GM21447 (cell line): ENCODE data around the gene CA10.

Source experiments
- ATAC-seq: cut with Tn5 transposase; IDR thresholded peaks from one replicate; pipeline ENCODE4 v1.9.1; 2021; ENCODE audit not compliant: unreplicated experiment

The CA10 gene

DNA sequence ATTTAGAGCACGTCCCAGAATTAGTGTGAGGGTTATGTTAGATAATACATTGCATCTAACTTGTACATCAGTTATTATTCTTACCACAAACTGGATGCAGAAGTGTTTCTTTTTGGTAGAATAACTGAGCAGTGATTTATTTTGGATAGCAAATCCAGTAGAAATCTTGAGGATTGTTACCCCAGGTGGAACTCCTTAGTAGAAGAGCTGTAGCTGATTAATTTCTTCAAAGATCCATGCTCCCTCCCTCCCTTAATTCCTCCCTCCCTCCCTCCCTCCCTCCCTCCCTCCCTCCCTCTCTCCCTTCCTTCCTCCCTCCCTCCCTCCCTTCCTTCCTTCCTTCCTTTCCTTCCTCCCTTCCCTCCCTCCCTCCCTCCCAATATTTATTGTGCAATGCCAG is 337.7 kb downstream of the CA10 start:
- ATAC-seq, result no peak

DNA sequence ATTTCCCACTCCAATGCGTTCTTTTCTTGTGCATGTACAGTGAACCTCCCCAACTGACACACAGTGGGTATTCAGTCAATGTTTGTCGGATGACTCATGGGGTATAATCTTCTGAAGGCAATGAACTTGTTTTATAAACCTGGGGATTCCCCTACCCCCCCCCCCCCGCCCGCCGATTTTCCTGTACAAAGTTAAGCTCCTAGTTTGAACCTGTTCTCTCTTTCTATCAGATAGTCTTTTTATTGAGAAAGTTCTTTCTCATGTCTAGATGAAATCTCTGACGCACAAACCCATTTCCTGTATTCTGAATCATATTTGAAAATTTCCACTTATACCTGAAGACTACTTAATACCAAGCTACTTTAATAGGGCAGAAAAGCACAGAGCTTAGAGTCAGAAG is 338.3 kb downstream of the CA10 start:
- no peak for ATAC-seq

DNA sequence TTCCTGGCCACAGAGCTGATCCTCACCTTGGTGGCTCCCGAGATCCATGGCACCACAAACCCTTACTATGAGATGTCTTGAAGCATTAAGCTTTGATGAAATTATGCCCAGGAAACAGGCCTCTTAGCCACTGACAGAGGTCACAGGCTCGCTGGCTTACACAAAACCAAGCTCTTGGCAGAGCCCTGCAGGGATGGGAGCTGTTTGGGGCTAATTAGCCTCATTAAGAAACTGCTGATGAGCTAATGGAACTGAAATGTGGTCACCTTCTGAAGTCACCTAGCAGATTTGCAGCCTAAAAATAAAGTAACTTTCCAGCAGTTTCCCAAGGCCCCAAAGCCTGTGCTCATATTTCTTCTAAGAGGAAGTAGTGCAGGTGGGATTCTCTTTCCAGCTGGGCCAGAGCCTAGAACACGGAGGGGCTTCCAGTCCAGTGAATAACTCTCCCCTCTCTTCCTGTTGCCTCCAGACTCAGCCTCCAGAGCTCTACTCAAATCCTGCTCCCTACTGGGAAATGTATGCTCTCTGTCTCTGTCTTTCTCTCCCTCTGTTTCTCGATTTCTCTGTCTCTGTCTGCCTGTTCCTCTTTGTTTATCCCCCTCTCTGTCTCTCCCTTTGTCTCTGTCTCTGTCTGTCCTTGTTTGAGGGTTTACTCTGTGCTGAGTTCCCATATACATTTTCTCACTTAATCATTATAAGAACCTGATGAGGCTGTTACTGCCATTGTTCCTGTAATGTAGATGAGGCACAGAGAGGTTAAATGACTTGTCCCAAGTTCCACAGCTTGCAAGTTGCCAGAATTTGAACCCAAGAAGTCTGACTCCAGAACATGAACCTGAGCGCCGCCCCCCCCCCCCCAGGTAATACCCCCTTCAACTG is 338.9 kb downstream of the CA10 start:
- no peak for ATAC-seq

DNA sequence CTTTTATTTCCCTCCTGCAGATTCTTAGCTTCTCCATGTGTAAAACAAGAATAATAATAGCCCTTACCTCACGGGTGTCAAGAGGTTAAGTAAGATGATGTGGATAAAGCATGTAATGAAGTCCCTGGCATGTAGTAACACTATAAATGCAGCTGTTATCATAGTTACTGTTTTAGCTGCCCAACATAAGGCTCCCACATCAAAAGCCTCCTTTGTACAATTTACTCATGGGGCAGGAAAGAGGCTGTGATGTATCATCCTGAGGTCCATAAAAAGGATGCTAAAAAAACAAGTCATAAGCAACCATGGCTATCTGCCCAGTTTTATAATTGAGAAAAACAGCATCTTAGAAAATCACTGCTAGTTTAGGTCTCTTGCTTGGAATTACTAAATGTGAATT is 339.7 kb downstream of the CA10 start:
- ATAC-seq, result no peak

DNA sequence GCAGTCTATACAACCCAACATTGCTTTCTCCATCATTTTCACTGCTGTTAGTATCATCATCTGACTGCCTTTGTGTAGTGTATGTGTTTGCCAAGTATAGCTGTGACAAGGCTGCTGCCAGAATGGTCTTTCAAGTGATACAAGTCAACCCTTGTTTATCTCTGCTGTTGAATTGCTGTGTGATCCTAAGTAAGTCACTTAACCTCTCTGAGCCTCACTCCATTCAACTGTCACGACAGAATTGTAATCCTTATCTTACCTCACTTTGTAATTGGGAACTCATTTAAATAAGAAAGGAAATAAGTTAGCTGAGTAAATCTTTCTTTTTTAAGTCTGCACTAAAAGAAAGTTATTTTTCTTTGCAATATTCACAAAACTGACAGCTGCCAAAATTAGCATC is 340.6 kb downstream of the CA10 start:
- ATAC-seq, result no peak

DNA sequence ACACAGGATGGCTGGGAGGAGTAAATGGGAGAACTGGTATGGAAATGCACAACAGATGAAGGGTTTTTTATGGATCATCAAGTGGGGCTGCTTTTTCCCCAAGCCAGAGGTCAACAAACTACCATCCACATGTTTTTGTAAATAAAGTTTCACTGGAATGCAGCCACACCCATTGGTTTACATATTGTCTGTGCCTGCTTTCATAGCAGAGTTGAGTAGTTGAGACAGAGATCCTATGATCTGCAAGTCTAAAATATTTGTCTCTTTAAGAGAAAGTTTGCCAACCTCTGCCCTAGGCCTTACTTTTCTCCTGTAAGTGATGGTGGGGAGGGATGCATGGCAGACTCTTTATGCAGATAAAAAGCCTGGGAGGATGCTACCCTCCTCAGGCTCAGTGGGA is 341.4 kb downstream of the CA10 start:
- no peak for ATAC-seq

DNA sequence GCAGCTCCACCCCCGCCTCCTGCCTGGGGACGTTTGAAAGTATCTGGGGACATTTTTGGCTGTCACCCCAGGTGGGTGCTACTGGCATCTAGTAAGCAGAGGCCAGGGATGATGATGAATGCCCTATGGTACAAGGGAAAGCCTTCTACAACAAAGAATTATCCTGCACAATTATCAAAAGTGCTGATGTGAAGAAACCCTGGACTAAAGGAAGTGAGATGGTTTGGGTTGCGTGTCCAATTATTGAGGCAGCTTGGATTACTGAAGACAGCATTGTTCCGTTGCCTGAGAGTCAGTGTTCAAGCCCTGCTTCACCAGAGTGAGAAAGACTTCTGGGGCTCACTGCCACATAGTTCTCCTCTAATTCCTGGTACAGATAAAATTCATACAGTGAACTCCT is 343.4 kb downstream of the CA10 start:
- ATAC-seq, result no peak

DNA sequence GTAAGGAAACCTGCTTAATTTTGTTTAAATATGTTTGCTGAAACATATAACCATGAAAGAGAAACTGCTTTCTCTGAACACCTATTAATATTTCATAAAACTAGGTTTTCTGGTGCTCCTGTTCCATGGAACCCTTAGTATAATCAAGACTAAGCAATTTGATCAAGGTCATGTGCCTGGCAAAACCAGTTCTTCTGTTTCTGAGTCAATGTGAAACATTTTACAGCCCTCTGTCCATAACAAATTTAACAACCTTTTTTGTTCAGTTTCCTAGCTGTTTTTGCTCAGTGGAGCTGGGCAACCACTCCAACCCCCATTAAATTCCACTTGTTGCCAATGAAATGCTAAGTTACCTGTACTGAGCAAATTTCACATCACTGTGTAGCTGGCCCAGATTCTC is 344.0 kb downstream of the CA10 start:
- no peak for ATAC-seq

DNA sequence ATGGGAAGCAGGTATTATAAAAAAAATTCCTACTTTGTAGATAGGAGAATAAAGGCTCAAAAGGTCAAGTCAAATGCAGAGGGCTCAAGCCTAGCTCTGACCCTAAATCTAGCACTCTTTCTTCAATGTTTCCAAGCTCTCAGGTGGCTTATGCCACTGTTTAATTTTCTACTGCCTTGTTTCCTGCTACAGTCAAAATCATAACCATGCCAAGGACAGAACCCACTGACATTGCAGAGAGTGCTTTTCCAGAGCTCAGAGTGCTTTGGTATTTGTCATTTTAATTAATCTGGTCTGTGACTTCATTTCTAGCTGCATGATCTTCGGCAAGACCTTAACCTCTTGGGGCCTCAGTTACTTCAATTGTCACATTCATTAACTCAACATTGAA is 344.7 kb downstream of the CA10 start:
- no peak for ATAC-seq

DNA sequence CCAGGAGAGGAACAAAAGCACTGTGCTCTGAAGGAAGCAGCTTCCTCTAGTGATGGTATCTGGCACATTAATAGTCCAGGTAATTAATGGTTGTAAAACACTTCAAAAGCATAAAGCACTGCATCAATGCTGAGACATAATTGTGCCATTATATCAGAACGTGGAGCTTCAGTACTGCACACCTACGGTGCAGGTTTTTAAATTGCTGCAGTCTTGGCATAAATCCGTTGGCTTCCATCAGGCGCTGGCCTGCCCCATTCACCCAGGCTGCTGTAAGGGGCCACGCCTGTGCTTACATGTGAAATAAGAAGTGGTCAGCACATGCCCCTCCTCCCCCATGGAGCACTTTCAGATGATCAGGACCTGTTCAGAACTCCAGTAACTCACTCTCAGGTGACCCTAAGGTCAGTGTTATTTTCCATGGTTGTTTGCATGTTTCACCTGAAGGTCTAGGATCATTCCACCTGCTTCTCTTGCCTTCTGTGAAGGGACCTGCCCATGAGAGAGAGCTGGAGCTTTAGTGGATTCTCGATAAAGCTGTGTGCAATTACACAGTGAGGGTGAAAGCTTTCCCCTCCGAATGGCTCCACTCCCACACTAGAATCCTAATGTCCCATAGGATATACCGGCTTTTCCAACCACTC is 345.3 kb downstream of the CA10 start:
- no peak for ATAC-seq

DNA sequence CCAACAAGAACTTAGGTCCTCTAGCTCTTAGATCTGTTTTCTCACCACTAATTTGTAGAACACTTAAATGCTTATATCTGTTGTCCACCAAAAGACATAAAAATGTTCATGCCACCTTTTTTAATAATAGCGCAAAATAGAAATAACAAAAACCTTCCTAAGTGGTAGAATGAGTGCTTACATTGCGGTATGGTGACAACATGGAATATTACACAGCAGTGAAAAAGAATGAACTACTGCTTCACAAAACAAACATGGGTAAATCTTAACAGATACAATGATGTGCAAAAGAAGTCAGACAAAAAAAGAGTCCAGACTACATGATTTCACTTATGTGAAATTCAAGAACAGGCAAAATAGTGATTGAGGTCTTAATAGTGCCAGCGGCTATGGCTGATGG is 351.1 kb downstream of the CA10 start:
- no peak for ATAC-seq

DNA sequence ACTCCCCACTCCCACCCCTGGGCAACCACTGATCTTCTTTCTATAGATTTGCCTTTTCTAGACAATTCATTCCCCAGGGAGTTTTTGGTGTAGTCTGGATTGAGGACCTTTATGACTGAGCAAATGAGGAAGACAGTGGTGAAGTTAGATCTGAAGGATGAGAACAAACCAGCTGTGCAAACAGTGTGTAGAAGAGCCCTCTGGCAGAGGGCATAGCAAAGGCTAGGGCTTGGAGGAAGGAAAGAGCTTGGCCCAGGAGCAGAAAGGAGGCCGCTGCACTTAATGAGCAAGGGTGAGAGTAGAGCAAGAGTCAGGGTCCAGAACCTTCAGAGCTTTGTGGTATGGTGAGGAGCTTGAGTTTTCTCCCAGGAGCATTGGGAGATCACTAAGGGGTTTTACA is 352.7 kb downstream of the CA10 start:
- no peak for ATAC-seq

DNA sequence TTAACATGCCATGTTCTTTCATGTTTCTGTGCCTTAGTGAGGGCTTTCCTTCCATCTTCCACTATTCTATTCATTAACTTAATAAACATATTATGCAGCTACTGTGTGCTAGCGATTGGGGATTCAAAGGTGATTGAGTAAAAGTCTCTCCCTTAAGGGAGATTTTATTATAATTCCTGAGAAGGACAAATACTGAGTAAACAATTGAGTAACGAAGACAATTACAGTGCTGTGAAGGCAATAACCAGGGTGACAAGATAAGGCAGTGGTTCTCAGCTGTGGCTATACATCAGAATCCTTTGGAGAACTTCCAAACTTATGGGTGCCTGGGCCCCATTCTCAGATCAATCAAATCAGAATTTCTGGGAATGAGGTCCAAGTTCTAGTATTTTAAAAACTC is 353.3 kb downstream of the CA10 start:
- no peak for ATAC-seq

DNA sequence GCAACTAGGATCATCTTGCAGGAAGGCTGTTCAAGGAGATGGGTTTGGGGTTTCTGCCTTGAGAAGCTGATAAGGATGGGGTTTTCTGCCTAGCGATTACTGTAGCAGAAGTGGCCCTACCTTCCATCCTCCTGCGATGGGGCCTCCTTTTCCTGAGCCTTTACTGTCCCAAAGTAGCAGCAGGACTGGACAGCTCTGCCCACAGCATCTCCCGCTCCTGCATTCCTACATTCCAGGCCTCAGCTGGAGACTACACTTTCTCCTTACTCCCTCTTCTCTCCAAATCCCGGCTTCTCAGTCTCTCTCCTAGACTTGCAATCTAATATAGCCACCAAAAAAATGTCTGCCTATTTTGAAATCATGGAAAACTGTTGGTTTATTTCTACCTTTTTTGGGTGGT is 355.4 kb downstream of the CA10 start:
- ATAC-seq, result no peak

DNA sequence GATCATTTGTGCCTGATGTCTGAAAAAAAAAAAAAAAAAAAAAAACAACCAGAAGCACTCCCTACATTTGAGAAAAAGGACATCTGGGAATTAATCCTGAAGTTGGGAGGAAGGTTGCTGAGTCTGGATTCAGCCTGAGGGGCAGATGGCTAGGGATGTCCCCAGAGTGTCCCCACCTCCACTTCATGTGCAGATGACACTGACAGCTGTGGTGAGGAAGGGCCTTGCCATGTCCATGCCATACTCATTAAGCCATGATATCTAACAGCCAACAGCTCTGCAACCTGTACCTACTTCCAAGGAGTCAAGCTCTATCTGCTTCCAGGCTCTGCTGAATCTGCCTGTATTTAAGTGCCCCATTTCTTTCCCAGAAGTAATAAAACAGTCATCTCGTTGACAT is 356.0 kb downstream of the CA10 start:
- ATAC-seq, result no peak

DNA sequence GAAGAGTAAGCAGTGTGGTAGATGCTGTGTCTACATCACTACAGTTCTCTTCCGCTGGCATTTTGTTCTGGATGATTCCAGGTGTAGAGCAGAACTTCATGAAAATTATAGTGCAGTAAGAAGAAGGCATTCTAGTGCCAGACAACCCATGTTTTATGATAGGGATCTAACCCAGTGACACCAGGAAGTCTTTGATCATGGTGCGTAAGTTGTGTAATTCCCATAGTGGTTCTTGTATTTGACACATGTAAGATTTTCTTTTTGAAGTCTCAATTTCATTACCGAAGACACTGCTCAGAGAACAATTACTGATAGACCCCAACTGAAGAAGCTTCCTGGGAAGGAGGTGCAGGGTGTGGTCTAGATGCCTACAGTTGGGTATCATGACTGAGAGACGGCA is 356.9 kb downstream of the CA10 start:
- ATAC-seq, result no peak

DNA sequence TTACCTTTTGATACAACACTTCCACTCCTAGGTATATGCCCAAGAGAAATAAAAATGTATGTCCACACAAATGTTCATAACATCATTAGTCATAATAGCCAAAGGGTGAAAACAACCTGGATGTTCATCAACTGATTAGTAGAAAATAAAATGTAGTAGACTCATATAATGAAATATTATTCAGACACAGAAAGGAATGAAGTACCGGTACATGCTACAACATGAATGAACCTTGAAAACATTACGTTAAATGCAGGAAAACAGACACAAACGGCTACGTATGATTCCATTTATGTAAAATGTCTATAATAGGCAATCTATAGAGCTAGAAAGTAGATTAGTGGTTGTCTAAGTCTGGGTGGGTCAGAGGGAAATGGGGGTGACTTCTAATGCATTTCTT is 358.5 kb downstream of the CA10 start:
- ATAC-seq, result no peak

DNA sequence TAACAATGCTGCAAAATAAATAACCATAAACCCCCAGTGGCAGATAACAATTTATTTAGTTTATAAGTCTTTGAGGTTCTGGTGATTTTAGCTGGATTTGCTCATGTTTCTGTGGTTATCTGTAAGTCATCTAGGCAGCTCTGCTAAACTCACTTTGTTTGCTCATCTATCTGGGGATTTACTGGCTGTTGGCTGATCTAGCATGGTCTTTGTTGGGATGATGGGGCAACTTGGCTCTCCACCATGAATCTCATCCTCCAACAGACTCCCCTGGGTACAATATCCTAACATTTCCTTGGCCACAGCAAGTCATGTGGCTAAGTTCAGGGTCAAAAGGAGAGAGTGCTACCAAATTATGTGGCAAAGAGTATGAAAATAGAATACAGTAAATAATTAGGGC is 359.3 kb downstream of the CA10 start:
- ATAC-seq, result no peak

DNA sequence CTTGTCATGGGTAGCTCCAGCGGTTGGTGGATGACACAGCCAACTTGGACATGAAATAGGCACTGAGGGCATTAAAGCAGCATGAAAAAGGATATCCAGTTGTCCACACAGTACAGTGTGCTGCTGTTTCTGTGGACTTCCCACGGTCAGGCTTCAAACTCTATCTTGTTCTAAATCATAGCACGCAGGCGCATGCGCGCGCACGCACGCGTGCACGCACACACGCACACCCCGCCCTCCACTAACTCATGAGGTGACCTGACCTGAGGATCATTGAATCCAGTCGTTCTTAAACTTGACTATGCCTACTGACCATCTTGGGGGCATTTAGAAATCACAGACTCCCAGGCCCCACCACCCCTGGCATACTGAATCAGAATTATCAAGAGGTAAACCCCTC is 361.4 kb downstream of the CA10 start:
- no peak for ATAC-seq

DNA sequence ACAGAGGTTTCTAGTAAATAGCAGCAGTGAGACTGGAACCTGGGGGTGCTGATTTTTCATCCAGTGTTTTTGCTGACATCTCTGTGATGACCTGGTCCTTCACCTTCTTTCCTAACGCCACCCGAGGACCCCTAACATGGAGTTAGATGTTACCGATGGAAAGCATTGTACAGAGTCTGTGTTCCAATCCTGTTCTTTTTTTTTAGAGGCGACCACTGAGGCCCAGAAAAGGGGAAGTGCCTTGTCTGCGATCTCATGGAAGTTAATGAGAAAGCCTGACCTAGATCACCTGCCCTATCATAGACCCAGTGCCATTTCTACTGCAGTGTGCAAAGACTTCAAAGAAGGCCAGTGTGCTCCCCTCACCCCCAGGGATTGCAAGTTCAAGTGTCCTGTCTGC is 362.5 kb downstream of the CA10 start:
- ATAC-seq, result no peak

DNA sequence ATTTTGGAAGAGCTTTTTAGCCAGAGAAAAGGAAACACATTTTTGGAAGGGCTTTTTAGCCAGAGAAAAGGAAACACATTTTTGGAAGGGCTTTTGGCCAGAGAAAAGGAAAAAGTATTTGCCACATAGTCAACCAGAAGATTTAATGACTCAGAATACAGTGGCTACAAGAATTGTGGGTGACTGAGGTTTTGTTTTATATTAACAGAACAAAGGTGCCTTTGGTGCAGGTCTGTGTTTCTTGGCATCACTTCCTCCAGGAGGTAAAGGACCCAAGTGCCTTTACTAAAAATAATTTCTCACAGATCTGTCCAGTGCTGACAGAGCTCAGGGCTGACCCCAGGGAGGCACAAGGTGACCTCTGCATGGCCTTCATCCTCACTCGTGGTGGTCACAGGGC is 363.1 kb downstream of the CA10 start:
- no peak for ATAC-seq

DNA sequence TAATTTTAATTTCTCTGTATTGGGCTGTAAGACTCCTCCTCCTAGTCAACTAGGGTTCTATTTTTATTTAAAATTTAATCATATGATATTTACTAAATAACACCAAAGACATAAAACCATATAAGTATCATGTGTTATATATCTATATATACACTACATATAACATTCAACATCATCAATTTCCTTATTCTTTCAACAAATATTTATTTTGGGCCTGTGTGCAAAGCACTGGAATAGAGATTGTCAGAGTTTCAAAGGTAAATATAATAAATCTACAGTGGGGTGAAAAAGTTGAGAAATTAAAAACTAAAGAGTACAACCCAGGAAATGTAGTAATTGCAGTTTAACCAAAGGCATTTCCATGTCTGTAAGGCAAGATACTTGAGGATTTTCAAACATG is 364.0 kb downstream of the CA10 start:
- no peak for ATAC-seq

DNA sequence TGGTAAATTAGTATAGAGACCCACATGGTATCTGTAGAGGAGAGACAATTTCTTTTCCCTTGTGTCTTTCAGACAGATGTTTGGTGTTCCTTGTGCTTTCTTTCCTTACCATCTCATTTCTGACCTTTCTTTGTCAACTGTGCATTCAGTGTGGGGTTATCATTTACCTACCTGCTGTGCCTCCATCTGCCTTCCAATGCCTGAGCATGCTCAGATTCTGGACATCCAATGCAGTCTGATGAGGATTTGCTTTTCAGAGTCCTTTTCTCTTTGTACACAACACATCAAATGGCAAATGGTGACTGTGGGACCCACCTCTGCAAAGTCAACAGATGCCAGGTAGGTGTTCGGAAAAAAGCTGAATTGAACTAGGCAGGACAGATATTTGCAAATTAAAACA is 364.8 kb downstream of the CA10 start:
- no peak for ATAC-seq
